Measurements from ENCODE around the gene FRMD1.

The FRMD1 gene

GRCh38 chr6:168024951-168025510 is 54.0 kb downstream of the FRMD1 start:
- no peak for TF ChIP-seq CTCF (IDR thresholded peaks at IDR 0.05; ENCODE audit: insufficient read depth, low read length, poor library complexity, severe bottlenecking)
- Histone ChIP-seq H3K36me3 (ENCODE audit: control insufficient read depth, insufficient read depth, low read length) (no peaks in the 10 kb centered on the region), H3K4me3 (replicated peaks; ENCODE audit: low read depth, low read length) (no peak overlapping the region), H3K27me3 (replicated peaks; ENCODE audit: control insufficient read depth, insufficient read depth, low read length) (no peaks in the 10 kb centered on the region)
- DNase-seq (ENCODE audit: extremely low read depth, insufficient read length), result no peak

GRCh38 chr6:168022488-168023321 is 56.3 kb downstream of the FRMD1 start:
- no peak for DNase-seq (ENCODE audit: extremely low read depth, insufficient read length)
- no peaks in the 10 kb centered on the region for H3K36me3 ChIP-seq (ENCODE audit: control insufficient read depth, insufficient read depth, low read length)
- no peaks in the 10 kb centered on the region for H3K27me3 ChIP-seq (replicated peaks; ENCODE audit: control insufficient read depth, insufficient read depth, low read length)
- TF ChIP-seq CTCF (IDR thresholded peaks at IDR 0.05; ENCODE audit: insufficient read depth, low read length, poor library complexity, severe bottlenecking), result no peak
- H3K4me3 ChIP-seq (replicated peaks; ENCODE audit: low read depth, low read length), result no peak overlapping the region

- no peak for DNase-seq (ENCODE audit: extremely low read depth, insufficient read length)
Observed at GRCh38 chr6:168021581-168021980, 57.4 kb downstream of the FRMD1 start.

GRCh38 chr6:168020242-168020641 is 58.8 kb downstream of the FRMD1 start:
- no peaks in the 10 kb centered on the region for H3K27me3 ChIP-seq (replicated peaks; ENCODE audit: control insufficient read depth, insufficient read depth, low read length)
- no peaks in the 10 kb centered on the region for H3K36me3 ChIP-seq (ENCODE audit: control insufficient read depth, insufficient read depth, low read length)
- no peak for TF ChIP-seq CTCF (IDR thresholded peaks at IDR 0.05; ENCODE audit: insufficient read depth, low read length, poor library complexity, severe bottlenecking)
- DNase-seq (ENCODE audit: extremely low read depth, insufficient read length), result no peak
- H3K4me3 ChIP-seq (replicated peaks; ENCODE audit: low read depth, low read length), result no peak overlapping the region

More at GRCh38 chr6:168021581-168021980, 57.4 kb downstream of the FRMD1 start:
- no peak for TF ChIP-seq CTCF (IDR thresholded peaks at IDR 0.05; ENCODE audit: insufficient read depth, low read length, poor library complexity, severe bottlenecking)
- H3K36me3 ChIP-seq (ENCODE audit: control insufficient read depth, insufficient read depth, low read length), result no peaks in the 10 kb centered on the region
- H3K4me3 ChIP-seq (replicated peaks; ENCODE audit: low read depth, low read length), result no peak overlapping the region
- H3K27me3 ChIP-seq (replicated peaks; ENCODE audit: control insufficient read depth, insufficient read depth, low read length), result no peaks in the 10 kb centered on the region

GRCh38 chr6:168018664-168019063 is 60.3 kb downstream of the FRMD1 start:
- Histone ChIP-seq H3K36me3 (ENCODE audit: control insufficient read depth, insufficient read depth, low read length) (no peaks in the 10 kb centered on the region), H3K4me3 (replicated peaks; ENCODE audit: low read depth, low read length) (no peak overlapping the region), H3K27me3 (replicated peaks; ENCODE audit: control insufficient read depth, insufficient read depth, low read length) (no peaks in the 10 kb centered on the region)
- no peak for DNase-seq (ENCODE audit: extremely low read depth, insufficient read length)
- TF ChIP-seq CTCF (IDR thresholded peaks at IDR 0.05; ENCODE audit: insufficient read depth, low read length, poor library complexity, severe bottlenecking), result no peak
